ENCODE data around the gene GUF1. TPM values are rescaled to one million over a fixed set of nuclear protein-coding genes. Genes with fewer than 3 reads are reported as not detected.
"Not testable (repeated sequence)": the region's sequence is repeated elsewhere in the genome, so short reads cannot be mapped to it uniquely, and the experiment has no call there.

GUF1 gene
- total RNA-seq, 2 experiments from 2014 or later = 22.0 to 23.7 TPM

- Mint-ChIP-seq H3K27ac (peak overlapping the region; percentile 92), H3K4me3 (peak overlapping the region; percentile 93), H3K27me3 (no peaks in the 10 kb centered on the region), H3K4me1 (peaks cover 23% of the 10 kb centered on the region), H3K36me3 (peaks cover 5% of the 10 kb centered on the region), H3K9me3 (ENCODE audit: low read depth) (no peaks in the 10 kb centered on the region)
- ATAC-seq = no peak
- CTCF ChIA-PET = interaction anchor here (1.3 kb wide), 1 partner anchor 47 kb away, joined by 3 read pairs; the partner anchor contains the start of gene GUF1
- no peak for DNase-seq
Observed at GRCh38 chr4:44725166-44725565, 46.9 kb downstream of the GUF1 start.

GRCh38 chr4:44725726-44726037 is 47.5 kb downstream of the GUF1 start:
- ATAC-seq (no peak), DNase-seq (no peak)
- Mint-ChIP-seq H3K27me3 (no peaks in the 10 kb centered on the region), H3K27ac (peak overlapping the region; percentile 92), H3K9me3 (ENCODE audit: low read depth) (no peaks in the 10 kb centered on the region), H3K4me1 (peaks cover 23% of the 10 kb centered on the region), H3K4me3 (peak overlapping the region; percentile 93), H3K36me3 (peaks cover 5% of the 10 kb centered on the region)
- CTCF ChIA-PET = interaction anchor here (1.3 kb wide), 1 partner anchor 47 kb away, joined by 3 read pairs; the partner anchor contains the start of gene GUF1

- CTCF ChIA-PET = interaction anchor here (1.3 kb wide), 1 partner anchor 48 kb away, joined by 3 read pairs; the partner anchor contains the start of gene GUF1
- peak; percentile 94 for ATAC-seq
- Mint-ChIP-seq H3K4me3 (peak within 1 kb of the TSS; percentile 93), H3K27ac (peak within 1 kb of the TSS; percentile 92), H3K4me1 (peaks cover 23% of the 10 kb centered on the region), H3K27me3 (no peaks in the 10 kb centered on the region), H3K36me3 (peaks cover 2% of the 10 kb centered on the region), H3K9me3 (ENCODE audit: low read depth) (no peaks in the 10 kb centered on the region)
- peak; percentile 89 for DNase-seq
Observed at GRCh38 chr4:44726038-44726871, 48.0 kb downstream of the GUF1 start, which contains the start of gene GNPDA2. TSS of gene GNPDA2 (minus strand) at chr4:44726556. CDS start at chr4:44722207, 4,349 bp downstream.

- no peak overlapping the region for H3K27ac Mint-ChIP-seq
- H3K4me3 Mint-ChIP-seq = peak overlapping the region; percentile 93
- H3K36me3 Mint-ChIP-seq = peaks cover 2% of the 10 kb centered on the region
- H3K27me3 Mint-ChIP-seq = peaks cover 9% of the 10 kb centered on the region
- CTCF ChIA-PET = no interaction called here
- peaks cover 23% of the 10 kb centered on the region for H3K4me1 Mint-ChIP-seq
- H3K9me3 Mint-ChIP-seq (ENCODE audit: low read depth) = no peaks in the 10 kb centered on the region
- no peak for DNase-seq
- no peak for ATAC-seq
Observed at GRCh38 chr4:44727471-44727870, 49.3 kb downstream of the GUF1 start.

- DNase-seq; H3K9me3 Mint-ChIP-seq (ENCODE audit: low read depth); H3K36me3 Mint-ChIP-seq; ATAC-seq; CTCF ChIA-PET; H3K4me3 Mint-ChIP-seq; H3K27ac Mint-ChIP-seq: not testable (repeated sequence)
- Mint-ChIP-seq H3K27me3 (peaks cover 19% of the 10 kb centered on the region), H3K4me1 (peaks cover 18% of the 10 kb centered on the region)
Observed at GRCh38 chr4:44728694-44729093, 50.5 kb downstream of the GUF1 start.

- no peak for ATAC-seq
Observed at GRCh38 chr4:44736900-44737299, 58.7 kb downstream of the GUF1 start.

GRCh38 chr4:44738615-44739014 is 60.4 kb downstream of the GUF1 start:
- CTCF ChIA-PET = no interaction called here
- Mint-ChIP-seq H3K36me3 (no peaks in the 10 kb centered on the region), H3K27ac (no peak overlapping the region), H3K9me3 (ENCODE audit: low read depth) (no peaks in the 10 kb centered on the region), H3K27me3 (peaks cover 24% of the 10 kb centered on the region), H3K4me3 (no peak overlapping the region), H3K4me1 (no peaks in the 10 kb centered on the region)
- ATAC-seq (no peak), DNase-seq (no peak)

More at GRCh38 chr4:44736900-44737299, 58.7 kb downstream of the GUF1 start:
- no peak for DNase-seq
- Mint-ChIP-seq H3K4me3 (no peak overlapping the region), H3K27me3 (peaks cover 38% of the 10 kb centered on the region), H3K4me1 (no peaks in the 10 kb centered on the region), H3K9me3 (ENCODE audit: low read depth) (no peaks in the 10 kb centered on the region), H3K27ac (no peak overlapping the region), H3K36me3 (no peaks in the 10 kb centered on the region)
- CTCF ChIA-PET = no interaction called here

- peaks cover 12% of the 10 kb centered on the region for H3K27me3 Mint-ChIP-seq
- no peak for DNase-seq
- no peaks in the 10 kb centered on the region for H3K9me3 Mint-ChIP-seq (ENCODE audit: low read depth)
- H3K36me3 Mint-ChIP-seq = no peaks in the 10 kb centered on the region
- H3K27ac Mint-ChIP-seq = no peak overlapping the region
- H3K4me1 Mint-ChIP-seq = no peaks in the 10 kb centered on the region
- H3K4me3 Mint-ChIP-seq = no peak overlapping the region
- ATAC-seq = no peak
- CTCF ChIA-PET = no interaction called here
Observed at GRCh38 chr4:44740201-44740600, 62.0 kb downstream of the GUF1 start.

Other genes starting within 250 kb of the GUF1 start
- not detected for gene KCTD8, start 229.6 kb upstream of the GUF1 start, total RNA-seq
- gene YIPF7, start 26.8 kb upstream of the GUF1 start, total RNA-seq = not detected
- 10 to 100 TPM in 1 of 2 experiments, 1 to 10 TPM in 1; 9.7 to 13.1 TPM for gene GNPDA2, start 48.1 kb downstream of the GUF1 start, total RNA-seq